HepG2 (cell line): ENCODE measurements around the gene KRTCAP2. TPM values are rescaled to one million over a fixed set of nuclear protein-coding genes. Genes with fewer than 3 reads are reported as not detected.

Source experiments
- ATAC-seq: fragments of 200-7000 bp; cut with Tn5 transposase; 3 replicates; pipeline ENCODE4 v1.9.1; 2020; ENCODE audit warnings: mild to moderate bottlenecking, moderate library complexity
- BruUV-seq: library from RNA; stranded (reverse); fragments of 400-500 nt; replicated peaks from 2 replicates; lab custom pipeline; 2021; lab: Mats Ljungman, UMichigan
- CTCF ChIA-PET: fragments of 300-600 bp; formaldehyde crosslinking; extraction: SDS; loops from one replicate; lab custom pipeline; 2021; ENCODE audit warnings: low total read pairs, inconsistent platforms, low intra/inter-chr PET ratio; lab: Yijun Ruan, JAX
- POLR2A ChIA-PET: fragments of 350-600 bp; sonication (Branson Sonifier 250); formaldehyde crosslinking; loops from one replicate; lab custom pipeline; 2020; ENCODE audit warnings: antibody characterized with exemption, inconsistent platforms; lab: Yijun Ruan, JAX
- DNase-seq: peaks from one replicate; pipeline ENCODE4 v3.0.0-alpha.2; 2015; ENCODE audit warnings: low spot score
- FAIRE-seq: peaks from 3 replicates; lab custom pipeline; 2011; peaks lifted over from hg19 to GRCh38; lab: Jason Lieb, UNC
- H2AFZ ChIP-seq: one replicate; pipeline ENCODE4 v1.6.1; 2011; ENCODE audit warnings: low read length, inconsistent platforms
- H3K27ac ChIP-seq: fragments of 300-600 bp; 3 replicates; pipeline ENCODE4 v1.8.0; 2011; ENCODE audit warnings: mixed run types, mild to moderate bottlenecking, mixed read lengths, low read length, inconsistent platforms; ENCODE audit not compliant: insufficient read depth; ENCODE audit errors: extremely low read length
- H3K27me3 ChIP-seq, 2 experiments: fragments of 200-600 bp in 1 of 2; 2 replicates in 1 of 2; 3 replicates in 1 of 2; pipeline versions ENCODE4 v1.6.0 to v1.8.0; 2011; ENCODE audit warnings: low read length in 2 of 2, mild to moderate bottlenecking in 2 of 2, moderate library complexity in 2 of 2, inconsistent platforms in 1 of 2; ENCODE audit not compliant: insufficient read depth in 2 of 2, control insufficient read depth in 1 of 2
- H3K36me3 ChIP-seq, 2 experiments: fragments of 200-600 bp in 1 of 2; replicated peaks in 1 of 2; 2 replicates in 1 of 2; 3 replicates in 1 of 2; pipeline versions ENCODE4 v1.5.1 to v1.8.0; 2011; ENCODE audit warnings: low read length in 2 of 2, inconsistent platforms in 1 of 2; ENCODE audit not compliant: insufficient read depth in 2 of 2, control insufficient read depth in 1 of 2
- H3K4me1 ChIP-seq: 2 replicates; pipeline ENCODE4 v1.5.1; 2012; ENCODE audit warnings: low read length, inconsistent platforms; ENCODE audit not compliant: insufficient read depth
- H3K4me2 ChIP-seq: 2 replicates; pipeline ENCODE4 v1.6.0; 2011; ENCODE audit warnings: low read depth, low read length, inconsistent platforms
- H3K4me3 ChIP-seq, 3 experiments: fragments of 200-600 bp in 1 of 3; sonication (generic), shearing (Covaris generic) in 1 of 3; replicated peaks in 1 of 3; 2 replicates each; pipeline ENCODE4 v1.5.1; 2011 to 2016; ENCODE audit warnings: low read length in 3 of 3, inconsistent platforms in 2 of 3, low read depth in 2 of 3, mild to moderate bottlenecking in 2 of 3, control low read depth in 1 of 3, mixed read lengths in 1 of 3; ENCODE audit not compliant: insufficient read depth in 1 of 3
- H3K79me2 ChIP-seq: one replicate; pipeline ENCODE4 v1.6.1; 2011; ENCODE audit warnings: low read length, inconsistent platforms; ENCODE audit not compliant: insufficient read depth
- H3K9ac ChIP-seq: 2 replicates; pipeline ENCODE4 v1.6.0; 2011; ENCODE audit warnings: mild to moderate bottlenecking, low read depth, low read length, inconsistent platforms; ENCODE audit not compliant: insufficient read depth
- H3K9me3 ChIP-seq: 2 replicates; pipeline ENCODE4 v1.5.1; 2012; ENCODE audit warnings: mild to moderate bottlenecking, low read length
- H4K20me1 ChIP-seq: 2 replicates; pipeline ENCODE4 v1.6.0; 2011; ENCODE audit warnings: inconsistent platforms, mild to moderate bottlenecking, low read length, moderate library complexity; ENCODE audit not compliant: insufficient read depth
- ADNP ChIP-seq: sonication (generic); formaldehyde crosslinking; IDR thresholded peaks from 2 replicates; pipeline ENCODE4 v1.4.0; 2020; ENCODE audit warnings: missing genetic modification reagents
- HNRNPH1 ChIP-seq: fragments of 200-400 bp; formaldehyde crosslinking; optimal IDR thresholded peaks from 2 replicates; pipeline ENCODE3; 2017; ENCODE audit warnings: mild to moderate bottlenecking, low read depth, low read length
- KDM4B ChIP-seq: sonication (generic); formaldehyde crosslinking; IDR thresholded peaks from 2 replicates; pipeline ENCODE4 v1.4.0; 2020; ENCODE audit warnings: missing genetic modification reagents
- MZF1 ChIP-seq: sonication (generic); formaldehyde crosslinking; IDR thresholded peaks from 2 replicates; pipeline ENCODE4 v1.8.1; 2023; ENCODE audit warnings: mild to moderate bottlenecking, missing genetic modification reagents, borderline replicate concordance
- NPAS2 ChIP-seq: sonication (generic); formaldehyde crosslinking; IDR thresholded peaks from 2 replicates; pipeline ENCODE4 v1.8.0; 2022; ENCODE audit warnings: mild to moderate bottlenecking, missing genetic modification reagents, borderline replicate concordance
- SRSF1 ChIP-seq: fragments of 200-400 bp; formaldehyde crosslinking; optimal IDR thresholded peaks from 2 replicates; pipeline ENCODE3; 2017; ENCODE audit warnings: mild to moderate bottlenecking, low read depth, low read length, moderate library complexity
- TOPORS ChIP-seq: sonication (generic); formaldehyde crosslinking; IDR thresholded peaks from 2 replicates; pipeline ENCODE4 v1.8.0; 2023; ENCODE audit warnings: mild to moderate bottlenecking, missing genetic modification reagents
- ZBTB38 ChIP-seq: sonication (generic); formaldehyde crosslinking; IDR thresholded peaks from 2 replicates; pipeline ENCODE4 v1.5.1; 2020; ENCODE audit warnings: mild to moderate bottlenecking, missing genetic modification reagents
- ZFAT ChIP-seq: sonication (generic); formaldehyde crosslinking; conservative IDR thresholded peaks from 2 replicates; pipeline ENCODE4 v1.8.1; 2023; ENCODE audit warnings: missing genetic modification reagents, inconsistent platforms
- ZFP1 ChIP-seq: IDR thresholded peaks from 2 replicates; pipeline ENCODE4 v1.6.1; 2016
- WGBS: methylation state at CpG from one replicate; pipeline ENCODE4 v1.1.6; 2017; ENCODE audit warnings: low lambda C conversion rate; 5-methylcytosine and 5-hydroxymethylcytosine counted together
- in situ Hi-C: cut with HindIII; loops from 2 replicates; pipeline ENCODE4 v1.10.0; 2017; ENCODE audit warnings: low pct_unique_long_range_greater_than_20kb; ENCODE audit not compliant: extremely low pct_ligation_motif_present
- intact Hi-C: fragments of 100-400 bp; cut with micrococcal nuclease; formaldehyde crosslinking; loops from one replicate; pipeline ENCODE4 v1.10.0; 2022; ENCODE audit not compliant: unreplicated experiment
- polyA plus RNA-seq, 8 experiments: library from polyadenylated mRNA; depleted of rRNA in 3 of 8; stranded (reverse) in 7 of 8; unstranded in 1 of 8; fragments of >200 nt; fragmentation: Illumina TruSeq in 4 of 8; extraction: Trizol in 4 of 8; gene quantifications; 2 replicates each; pipeline versions ENCODE4 v1.2.1 to v1.2.3, GENCODE V29; 2011 to 2016; ENCODE audit warnings: low read depth in 4 of 8, missing spikeins in 1 of 8, mixed read lengths in 1 of 8; ENCODE audit not compliant: insufficient read depth in 1 of 8
- total RNA-seq, 5 experiments: library from RNA; depleted of rRNA; stranded (reverse); fragments of >200 nt; fragmentation: Illumina TruSeq; extraction: Trizol; gene quantifications; 2 replicates each; pipeline ENCODE4 v1.2.3, GENCODE V29; 2016; ENCODE audit warnings: low read depth in 1 of 5

Gene KRTCAP2
- total and polyA plus RNA-seq, 2 of the 13 experiments (the other 11 are each of a cell fraction or from before 2014, with no cell fraction given): 77.3 to 79.4 TPM

- no peak for TF ChIP-seq TOPORS (CRISPR knock-in tag)
- no peak for TF ChIP-seq MZF1
- TF ChIP-seq KDM4B (CRISPR knock-in tag): no peak
Measured at GRCh38 chr1:155188268-155188667, 15.2 kb upstream of the KRTCAP2 start (continued).

- no peak overlapping the region for H3K4me2 ChIP-seq
- no peaks in the 10 kb centered on the region for H4K20me1 ChIP-seq
- no peaks in the 10 kb centered on the region for H3K79me2 ChIP-seq
- no peaks in the 10 kb centered on the region for H3K36me3 ChIP-seq
- no peak for DNase-seq
- TF ChIP-seq HNRNPH1 (no peak), NPAS2 (CRISPR knock-in tag) (no peak)
- TF ChIP-seq, all 625 proteins: peak for 0
- POLR2A ChIA-PET: no interaction called here
- no peak overlapping the region for H3K4me3 ChIP-seq
- no peak overlapping the region for H2AFZ ChIP-seq
- intact Hi-C loops: no loop called here
- CTCF ChIA-PET: no interaction called here
- H3K9me3 ChIP-seq: no peaks in the 10 kb centered on the region
- 52% methylated on average over 9 of the region's 16 CpGs for WGBS
- H3K9ac ChIP-seq: no peak overlapping the region
- FAIRE-seq: no peak
- peaks cover 14% of the 10 kb centered on the region; the same call in 1 of the 2 replicates for H3K4me1 ChIP-seq
- peaks cover 6 to 57% of the 10 kb centered on the region in 2 experiments; a peak in 3 of 5 replicates for H3K27me3 ChIP-seq
- H3K27ac ChIP-seq: no peak overlapping the region
- no TSS peak for BruUV-seq
- peak; percentile 15 for ATAC-seq
- in situ Hi-C loops: no loop called here
Measured at GRCh38 chr1:155187456-155187891, 14.4 kb upstream of the KRTCAP2 start.

- H3K27ac ChIP-seq: no peak overlapping the region
- H3K9me3 ChIP-seq: no peaks in the 10 kb centered on the region
- H3K4me1 ChIP-seq: peaks cover 14% of the 10 kb centered on the region; the same call in 1 of the 2 replicates
- 13% methylated on average over 9 of the region's 14 CpGs for WGBS
- in situ Hi-C loops (no loop called here), intact Hi-C loops (no loop called here)
- H3K4me2 ChIP-seq: no peak overlapping the region
- ATAC-seq (peak; percentile 18), DNase-seq (no peak), FAIRE-seq (no peak)
- H3K79me2 ChIP-seq: no peaks in the 10 kb centered on the region
- H3K36me3 ChIP-seq: no peaks in the 10 kb centered on the region
- ChIA-PET CTCF (no interaction called here), POLR2A (no interaction called here)
- BruUV-seq: no TSS peak
- no peak overlapping the region for H3K4me3 ChIP-seq
- peaks cover 7 to 55% of the 10 kb centered on the region in 2 experiments; a peak in 4 of 5 replicates for H3K27me3 ChIP-seq
- H2AFZ ChIP-seq: no peak overlapping the region
- H3K9ac ChIP-seq: no peak overlapping the region
- no peaks in the 10 kb centered on the region for H4K20me1 ChIP-seq
- TF ChIP-seq ZFAT (CRISPR knock-in tag) (no peak), ZFP1 (CRISPR knock-in tag) (no peak), SRSF1 (no peak), ADNP (CRISPR knock-in tag) (no peak), ZBTB38 (no peak)
Measured at GRCh38 chr1:155186794-155187455, 13.8 kb upstream of the KRTCAP2 start.
